Cardiac atrium fibroblast (primary cell): ENCODE data around the gene PUS7. TPM values are rescaled to one million over a fixed set of nuclear protein-coding genes. Genes with fewer than 3 reads are reported as not detected.

Experiments used
- total RNA-seq: library from RNA; depleted of rRNA; stranded (reverse); fragments of >200 nt; gene quantifications from 2 replicates; pipeline ENCODE4 v1.2.3, GENCODE V29; 2015

PUS7 gene, protein sequence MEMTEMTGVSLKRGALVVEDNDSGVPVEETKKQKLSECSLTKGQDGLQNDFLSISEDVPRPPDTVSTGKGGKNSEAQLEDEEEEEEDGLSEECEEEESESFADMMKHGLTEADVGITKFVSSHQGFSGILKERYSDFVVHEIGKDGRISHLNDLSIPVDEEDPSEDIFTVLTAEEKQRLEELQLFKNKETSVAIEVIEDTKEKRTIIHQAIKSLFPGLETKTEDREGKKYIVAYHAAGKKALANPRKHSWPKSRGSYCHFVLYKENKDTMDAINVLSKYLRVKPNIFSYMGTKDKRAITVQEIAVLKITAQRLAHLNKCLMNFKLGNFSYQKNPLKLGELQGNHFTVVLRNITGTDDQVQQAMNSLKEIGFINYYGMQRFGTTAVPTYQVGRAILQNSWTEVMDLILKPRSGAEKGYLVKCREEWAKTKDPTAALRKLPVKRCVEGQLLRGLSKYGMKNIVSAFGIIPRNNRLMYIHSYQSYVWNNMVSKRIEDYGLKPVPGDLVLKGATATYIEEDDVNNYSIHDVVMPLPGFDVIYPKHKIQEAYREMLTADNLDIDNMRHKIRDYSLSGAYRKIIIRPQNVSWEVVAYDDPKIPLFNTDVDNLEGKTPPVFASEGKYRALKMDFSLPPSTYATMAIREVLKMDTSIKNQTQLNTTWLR
- 14.8 and 85.5 TPM in 2 replicates for total RNA-seq

DNA sequence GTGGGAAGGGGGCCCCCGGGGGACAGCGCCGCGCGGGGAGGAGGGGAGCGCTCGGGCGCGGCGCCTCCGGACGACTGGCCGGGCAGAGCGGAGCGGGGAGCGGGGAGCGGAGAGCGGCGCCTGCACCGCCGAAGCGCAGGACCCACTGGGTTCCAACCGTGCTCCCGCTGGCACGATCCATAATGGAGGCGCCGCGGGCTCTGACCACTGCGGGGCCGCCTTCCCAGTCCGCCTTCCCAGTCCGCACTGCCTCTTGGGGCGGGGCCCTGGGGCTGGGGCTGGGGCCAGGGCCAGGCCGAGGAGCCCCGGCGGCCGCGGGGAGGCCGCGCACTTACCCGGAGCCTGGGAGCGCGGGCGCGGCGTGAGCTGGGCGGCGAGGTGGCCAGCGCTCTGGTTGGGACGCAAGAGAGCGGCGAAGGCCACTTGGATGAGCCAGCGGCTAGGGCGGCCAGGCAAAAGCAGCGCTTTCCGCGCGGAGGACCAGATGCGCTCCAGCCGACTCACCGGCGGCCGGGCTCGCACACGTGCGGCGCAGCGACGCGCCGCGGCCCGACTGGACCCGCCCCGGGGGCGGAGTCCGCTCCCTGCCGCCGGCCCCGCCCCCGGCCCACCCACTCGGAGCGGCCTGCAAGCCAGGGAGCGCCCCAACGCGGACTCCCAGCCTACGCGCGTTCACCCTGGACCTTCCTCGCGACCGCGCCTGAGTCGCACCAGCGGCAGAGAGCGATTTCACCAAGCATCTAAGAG is at the start of gene PUS7:
PUS7 (minus strand) TSS at position 555 of the 747 bp plus-strand sequence. CDS start 13,759 bp downstream, outside the sequence.

DNA sequence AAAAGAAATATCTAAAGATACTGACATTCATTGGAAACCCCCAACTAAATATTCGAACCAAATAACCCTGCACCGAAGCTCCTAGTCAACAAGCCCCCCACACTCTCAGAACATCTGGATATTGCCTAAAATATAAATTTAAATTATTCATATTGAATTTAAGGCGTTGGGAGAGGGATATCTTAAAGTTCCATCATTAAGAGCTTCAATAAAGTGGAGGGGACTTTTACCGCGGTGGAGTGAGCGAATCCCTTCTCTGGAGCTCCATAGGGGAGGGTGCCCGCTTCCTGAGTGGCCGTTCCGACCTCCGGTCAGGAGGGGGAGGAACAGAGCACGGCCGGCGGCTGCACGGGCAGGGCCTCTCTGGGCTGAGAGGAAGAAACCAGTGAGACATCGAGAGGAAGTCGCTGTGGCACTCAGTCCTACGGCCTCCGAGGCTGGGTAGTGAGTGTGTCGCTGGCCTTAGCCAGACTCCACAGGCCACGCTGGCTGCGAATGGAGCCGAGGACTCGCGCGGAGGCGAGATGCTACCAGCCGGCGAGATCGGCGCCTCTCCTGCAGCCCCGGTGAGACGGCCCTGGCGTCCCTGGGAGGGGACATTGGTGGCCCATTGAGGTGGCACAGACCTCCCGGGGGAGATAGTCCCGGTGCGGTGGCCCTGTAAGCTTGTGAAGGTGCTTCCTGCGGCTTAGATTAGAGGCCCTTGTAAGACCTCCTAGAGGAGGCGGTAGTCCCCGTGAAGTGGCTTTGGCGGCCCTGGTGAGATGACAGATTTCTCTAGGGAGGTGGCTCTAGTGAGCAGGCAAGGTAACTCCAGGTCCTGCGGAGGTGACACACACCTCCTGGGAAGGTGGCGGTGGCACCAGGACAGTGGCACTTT is 10.0 kb upstream of the PUS7 start, which contains the start of gene RINT1:
RINT1 (plus strand) TSS at position 410 of the 880 bp plus-strand sequence; CDS start at position 525, 115 bp downstream.

Other genes with a start within 250 kb of the PUS7 start
- 37.7 and 63.9 TPM in 2 replicates for gene SRPK2, start 133.3 kb downstream of the PUS7 start, total RNA-seq
- 13.5 and 17.2 TPM in 2 replicates for gene RINT1, start 9.9 kb upstream of the PUS7 start, total RNA-seq
- not detected in 2 replicates for gene EFCAB10, start 59.2 kb upstream of the PUS7 start, total RNA-seq